Gastrocnemius medialis (tissue), 4 donors: ENCODE results near the gene TBCCD1. TPM values are rescaled to one million over a fixed set of nuclear protein-coding genes. Genes with fewer than 3 reads are reported as not detected.

Experiments used
- ATAC-seq, 2 donors: fragments of 150-250 bp; one replicate each; pipeline ENCODE4 v1.9.1; 2016
- DNase-seq, 2 donors: peaks; one replicate each; pipeline ENCODE4 v3.0.0-alpha.2; 2019
- H3K27ac ChIP-seq, 4 donors: fragments of 200-600 bp; sonication (generic); 1 replicate in 1 of 4; 2 replicates in 3 of 4; pipeline ENCODE4 v1.5.1; 2016 to 2018; ENCODE audit warnings: mild to moderate bottlenecking in 2 of 4, moderate library complexity in 1 of 4
- H3K27me3 ChIP-seq, 3 donors: fragments of 200-600 bp; sonication (generic) in 2 of 3; 1 replicate in 1 of 3; 2 replicates in 2 of 3; pipeline versions ENCODE4 v1.5.1 to v1.6.0; 2016 to 2019; ENCODE audit warnings: mild to moderate bottlenecking in 1 of 3, moderate library complexity in 1 of 3
- H3K36me3 ChIP-seq, 2 donors: fragments of 200-600 bp; sonication (generic) in 1 of 2; one replicate each; pipeline ENCODE4 v1.5.1; 2017 to 2018
- H3K4me1 ChIP-seq, 2 donors: fragments of 200-600 bp; sonication (generic) in 1 of 2; one replicate each; pipeline ENCODE4 v1.5.1; 2016 to 2017; ENCODE audit warnings: mild to moderate bottlenecking in 2 of 2
- H3K4me3 ChIP-seq, 4 donors: fragments of 200-600 bp; sonication (generic) in 3 of 4; 1 replicate in 1 of 4; 2 replicates in 3 of 4; pipeline ENCODE4 v1.5.1; 2016 to 2019; ENCODE audit warnings: mild to moderate bottlenecking in 2 of 4
- H3K9me3 ChIP-seq, 3 donors: fragments of 200-600 bp; sonication (generic) in 2 of 3; 1 replicate in 1 of 3; 2 replicates in 2 of 3; pipeline ENCODE4 v1.5.1; 2016 to 2019
- POLR2A ChIP-seq, 2 donors: fragments of 450-650 bp; IDR thresholded peaks; one replicate each; pipeline ENCODE4 v1.6.1; 2017; ENCODE audit warnings: antibody characterized with exemption in 2 of 2, mild to moderate bottlenecking in 2 of 2, moderate library complexity in 2 of 2
- in situ Hi-C, 4 donors: fragments of 200-750 bp; cut with MboI; loops; one replicate each; pipeline versions ENCODE4 v1.15.0 to v1.8.0; 2017; ENCODE audit warnings: low sequenced_read_pairs in 4 of 4
- intact Hi-C: fragments of 100-400 bp; cut with DNase I; formaldehyde crosslinking; loops from one replicate; pipeline ENCODE4 v1.15.1; 2023; ENCODE audit warnings: low total_unique reads
- total RNA-seq, 4 donors: library from RNA; depleted of rRNA; stranded (reverse); fragments of >200 nt; gene quantifications; one replicate each; pipeline versions ENCODE4 v1.1.0 to v1.2.3, GENCODE V29; 2016
- TF ChIP-seq, protein P1 (sequence below), 5 experiments: fragments of 450-650 bp in 3 of 5; fragments of 200-600 bp in 2 of 5; sonication (generic) in 2 of 5; IDR thresholded peaks in 4 of 5; conservative IDR thresholded peaks in 1 of 5; 1 replicate in 4 of 5; 2 replicates in 1 of 5; pipeline ENCODE4 v1.5.1; 2016 to 2019; ENCODE audit warnings: antibody characterized with exemption in 5 of 5, mild to moderate bottlenecking in 3 of 5, moderate library complexity in 3 of 5

The TBCCD1 gene
- total RNA-seq, 4 donors from 2014 or later: 7.3 to 10.7 (median 8.0) TPM

- Histone ChIP-seq H3K27me3 (no peaks in the 10 kb centered on the region), H3K36me3 (no peaks in the 10 kb centered on the region), H3K4me3 (no peak overlapping the region), H3K4me1 (no peaks in the 10 kb centered on the region), H3K27ac (no peak overlapping the region), H3K9me3 (no peaks in the 10 kb centered on the region)
- no peak for ATAC-seq
- in situ Hi-C loops (no loop called here), intact Hi-C loops (no loop called here)
- no peak for DNase-seq
- TF ChIP-seq, protein P1, sequence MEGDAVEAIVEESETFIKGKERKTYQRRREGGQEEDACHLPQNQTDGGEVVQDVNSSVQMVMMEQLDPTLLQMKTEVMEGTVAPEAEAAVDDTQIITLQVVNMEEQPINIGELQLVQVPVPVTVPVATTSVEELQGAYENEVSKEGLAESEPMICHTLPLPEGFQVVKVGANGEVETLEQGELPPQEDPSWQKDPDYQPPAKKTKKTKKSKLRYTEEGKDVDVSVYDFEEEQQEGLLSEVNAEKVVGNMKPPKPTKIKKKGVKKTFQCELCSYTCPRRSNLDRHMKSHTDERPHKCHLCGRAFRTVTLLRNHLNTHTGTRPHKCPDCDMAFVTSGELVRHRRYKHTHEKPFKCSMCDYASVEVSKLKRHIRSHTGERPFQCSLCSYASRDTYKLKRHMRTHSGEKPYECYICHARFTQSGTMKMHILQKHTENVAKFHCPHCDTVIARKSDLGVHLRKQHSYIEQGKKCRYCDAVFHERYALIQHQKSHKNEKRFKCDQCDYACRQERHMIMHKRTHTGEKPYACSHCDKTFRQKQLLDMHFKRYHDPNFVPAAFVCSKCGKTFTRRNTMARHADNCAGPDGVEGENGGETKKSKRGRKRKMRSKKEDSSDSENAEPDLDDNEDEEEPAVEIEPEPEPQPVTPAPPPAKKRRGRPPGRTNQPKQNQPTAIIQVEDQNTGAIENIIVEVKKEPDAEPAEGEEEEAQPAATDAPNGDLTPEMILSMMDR (IDR thresholded peaks at IDR 0.05 in 4 of 5, conservative IDR thresholded peaks at IDR 0.05 in 1 of 5): no peak
- no peak for TF ChIP-seq POLR2A (IDR thresholded peaks at IDR 0.05)
These were observed 31.1 kb upstream of the TBCCD1 start for GRCh38 chr3:186598108-186598784.

DNA sequence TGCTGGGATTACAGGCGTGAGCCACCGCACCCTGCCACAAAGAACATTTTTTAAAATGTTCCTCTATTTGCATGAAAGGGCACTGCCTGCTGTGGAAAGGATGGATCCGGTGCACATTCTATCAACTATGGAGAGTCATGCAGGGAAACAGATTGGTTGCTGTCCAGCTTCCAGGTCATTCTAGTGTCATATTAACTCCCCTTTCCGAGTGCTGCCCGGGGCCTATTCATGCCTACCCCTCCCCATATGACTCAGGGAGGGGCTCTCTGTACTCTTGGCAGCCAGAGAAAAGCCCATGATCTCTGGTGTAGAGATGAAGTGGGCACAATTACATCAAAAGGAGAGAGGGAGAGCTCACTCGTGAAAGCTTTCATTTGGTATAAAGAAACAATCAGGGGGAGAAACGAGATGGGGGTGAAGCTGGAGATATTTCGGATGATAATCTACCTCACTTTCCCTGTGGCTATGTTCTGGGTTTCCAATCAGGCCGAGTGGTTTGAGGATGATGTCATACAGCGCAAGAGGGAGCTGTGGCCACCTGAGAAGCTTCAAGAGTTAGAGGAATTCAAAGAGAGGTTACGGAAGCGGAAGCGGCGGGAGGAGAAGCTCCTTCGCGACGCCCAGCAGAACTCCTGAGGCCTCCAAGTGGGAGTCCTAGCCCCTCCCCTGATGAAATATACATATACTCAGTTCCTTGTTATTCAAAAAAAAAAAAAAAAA, 29.6 kb upstream of the TBCCD1 start:
- intact Hi-C loops (no loop called here), in situ Hi-C loops (no loop called here)
- no peaks in the 10 kb centered on the region for H3K27me3 ChIP-seq
- H3K36me3 ChIP-seq: no peaks in the 10 kb centered on the region
- H3K4me3 ChIP-seq: no peak overlapping the region
- no peaks in the 10 kb centered on the region for H3K9me3 ChIP-seq
- TF ChIP-seq, protein P1 (IDR thresholded peaks at IDR 0.05 in 4 of 5, conservative IDR thresholded peaks at IDR 0.05 in 1 of 5): no peak
- TF ChIP-seq POLR2A (IDR thresholded peaks at IDR 0.05): no peak
- no peak overlapping the region for H3K27ac ChIP-seq
- ATAC-seq (no peak), DNase-seq (no peak)
- H3K4me1 ChIP-seq: no peaks in the 10 kb centered on the region

GRCh38 chr3:186594591-186595113, 27.5 kb upstream of the TBCCD1 start:
- Histone ChIP-seq H3K36me3 (no peaks in the 10 kb centered on the region), H3K4me1 (no peaks in the 10 kb centered on the region), H3K27ac (no peak overlapping the region), H3K9me3 (no peaks in the 10 kb centered on the region), H3K27me3 (no peaks in the 10 kb centered on the region), H3K4me3 (no peak overlapping the region)
- TF ChIP-seq, protein P1 (IDR thresholded peaks at IDR 0.05 in 4 of 5, conservative IDR thresholded peaks at IDR 0.05 in 1 of 5): no peak
- no peak for TF ChIP-seq POLR2A (IDR thresholded peaks at IDR 0.05)
- in situ Hi-C loops (no loop called here), intact Hi-C loops (no loop called here)
- ATAC-seq (no peak), DNase-seq (no peak)

- Histone ChIP-seq H3K4me3 (no peak overlapping the region), H3K36me3 (no peaks in the 10 kb centered on the region)
These were observed 26.7 kb upstream of the TBCCD1 start for GRCh38 chr3:186593862-186594261.

More at GRCh38 chr3:186593862-186594261, 26.7 kb upstream of the TBCCD1 start:
- intact Hi-C loops (no loop called here), in situ Hi-C loops (no loop called here)
- no peak for TF ChIP-seq POLR2A (IDR thresholded peaks at IDR 0.05)
- TF ChIP-seq, protein P1 (IDR thresholded peaks at IDR 0.05 in 4 of 5, conservative IDR thresholded peaks at IDR 0.05 in 1 of 5): no peak
- Histone ChIP-seq H3K9me3 (no peaks in the 10 kb centered on the region), H3K27ac (no peak overlapping the region), H3K4me1 (no peaks in the 10 kb centered on the region), H3K27me3 (no peaks in the 10 kb centered on the region)
- ATAC-seq (no peak), DNase-seq (no peak)
